ENCODE measurements around the gene LRP1.

LRP1 gene

DNA sequence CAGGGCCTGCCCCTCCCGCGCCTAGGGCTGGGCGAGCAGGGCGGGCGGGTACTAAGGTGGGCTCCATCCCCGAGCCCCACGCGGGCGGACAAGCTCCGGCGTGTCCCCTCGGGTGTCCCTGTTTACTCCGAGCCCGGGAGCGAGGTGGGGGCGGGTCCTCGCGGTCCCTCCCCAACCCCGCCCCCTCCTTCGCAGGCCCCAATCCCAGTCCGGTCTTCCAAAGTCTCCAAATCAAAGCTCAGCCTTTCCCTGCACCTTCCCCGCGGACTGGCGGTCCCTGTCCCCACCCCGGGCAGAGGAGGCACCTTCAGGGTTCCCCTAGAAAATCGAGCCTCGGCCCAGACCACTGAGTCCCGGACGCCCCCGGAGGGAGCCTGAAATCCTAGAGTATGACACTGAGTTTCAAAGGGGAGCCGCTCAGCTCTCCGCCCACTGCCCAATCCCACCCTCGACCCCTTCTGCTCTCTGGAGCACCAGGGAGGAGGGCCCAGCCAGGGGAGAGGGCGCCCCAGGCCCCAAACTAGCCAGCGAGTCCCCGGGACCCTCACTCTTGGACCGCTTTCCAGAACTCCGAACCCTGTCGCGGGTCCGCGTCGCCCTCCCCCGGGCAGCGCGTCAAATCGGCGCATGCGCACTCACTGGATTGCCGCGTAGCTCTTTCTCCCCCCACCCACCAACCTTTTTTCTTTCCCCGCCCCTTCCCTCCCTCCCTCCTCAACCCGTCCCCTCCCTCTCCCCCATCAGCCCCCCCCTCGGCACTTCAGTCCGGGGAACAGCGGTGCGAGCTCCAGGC, at the start of gene LRP1:
TSS of gene LRP1 (plus strand) at position 758 of the 793 bp plus-strand sequence. CDS start 482 bp downstream, outside the sequence.
- peak within 1 kb of the TSS; percentile 90 for H3K4me2 ChIP-seq (ENCODE audit: low read length)

DNA sequence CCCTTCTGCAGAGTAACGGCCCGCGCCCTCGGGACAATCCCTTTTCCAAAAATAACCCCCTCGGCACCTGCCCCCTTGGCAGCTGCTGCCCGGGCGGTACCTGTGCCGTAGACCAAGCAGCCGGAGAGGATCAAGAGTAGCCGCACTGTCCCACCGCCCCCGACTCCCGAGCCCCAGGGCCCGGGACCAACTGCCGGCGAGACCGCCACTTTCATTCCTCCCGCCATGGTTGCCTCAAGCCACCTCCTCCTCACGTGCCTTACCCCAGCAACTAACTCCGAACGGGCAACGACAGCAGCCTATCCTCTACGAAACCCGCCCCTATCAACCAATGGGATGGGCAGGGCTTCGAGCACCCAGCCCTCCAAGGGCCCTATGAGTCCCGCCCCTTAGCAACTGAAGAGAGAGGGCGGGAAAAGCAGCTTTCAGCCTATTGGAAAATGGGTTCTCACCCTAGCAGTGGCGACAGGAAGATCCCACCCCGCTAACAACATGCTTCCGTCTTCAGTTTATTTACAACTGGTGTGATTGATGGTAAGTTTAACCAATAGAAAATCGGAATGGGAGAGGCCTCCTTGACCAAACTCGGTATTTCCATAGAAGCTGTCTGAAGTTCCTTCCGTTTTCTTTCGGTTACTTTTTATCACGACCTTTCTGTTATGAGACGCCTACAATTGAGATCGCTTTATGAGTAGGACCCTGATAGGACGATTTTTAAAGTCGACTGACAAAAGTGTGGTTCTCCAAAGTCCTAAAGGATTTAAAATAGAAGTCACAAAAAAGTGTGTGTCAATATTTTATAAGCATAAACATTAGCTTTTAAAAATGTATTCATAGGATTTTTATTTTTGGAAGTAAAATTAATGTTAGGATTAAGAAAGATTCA, 49.5 kb upstream of the LRP1 start, which contains the start of gene NEMP1:
TSS of gene NEMP1 (minus strand) at position 273 of the 886 bp plus-strand sequence. CDS start at position 227, 46 bp downstream.
- Histone ChIP-seq H3K27me3 (ENCODE audit: control insufficient read depth, low read length) (no peaks in the 10 kb centered on the region), H3K36me3 (ENCODE audit: control insufficient read depth, low read length) (peaks cover 27% of the 10 kb centered on the region), H3F3A (ENCODE audit: control insufficient read depth, insufficient read depth) (peaks cover 10% of the 10 kb centered on the region), H4K20me1 (ENCODE audit: control insufficient read depth, insufficient read depth, low read depth, low read length) (no peaks in the 10 kb centered on the region), H3K9me3 (ENCODE audit: control insufficient read depth, insufficient read depth, low read length) (no peaks in the 10 kb centered on the region), H3K4me2 (ENCODE audit: low read length) (peak within 1 kb of the TSS; percentile 78), H3K27ac (ENCODE audit: low read depth, low read length) (peak within 1 kb of the TSS; percentile 87), H3K4me1 (ENCODE audit: control insufficient read depth, low read length) (peaks cover 37% of the 10 kb centered on the region), H3K79me2 (ENCODE audit: control insufficient read depth, low read length) (peaks cover 46% of the 10 kb centered on the region), H3K4me3 (ENCODE audit: low read length) (peak within 1 kb of the TSS; percentile 90), H3K9me2 (replicated peaks; ENCODE audit: control insufficient read depth, low read length) (no peaks in the 10 kb centered on the region)
- TF ChIP-seq, protein P1, sequence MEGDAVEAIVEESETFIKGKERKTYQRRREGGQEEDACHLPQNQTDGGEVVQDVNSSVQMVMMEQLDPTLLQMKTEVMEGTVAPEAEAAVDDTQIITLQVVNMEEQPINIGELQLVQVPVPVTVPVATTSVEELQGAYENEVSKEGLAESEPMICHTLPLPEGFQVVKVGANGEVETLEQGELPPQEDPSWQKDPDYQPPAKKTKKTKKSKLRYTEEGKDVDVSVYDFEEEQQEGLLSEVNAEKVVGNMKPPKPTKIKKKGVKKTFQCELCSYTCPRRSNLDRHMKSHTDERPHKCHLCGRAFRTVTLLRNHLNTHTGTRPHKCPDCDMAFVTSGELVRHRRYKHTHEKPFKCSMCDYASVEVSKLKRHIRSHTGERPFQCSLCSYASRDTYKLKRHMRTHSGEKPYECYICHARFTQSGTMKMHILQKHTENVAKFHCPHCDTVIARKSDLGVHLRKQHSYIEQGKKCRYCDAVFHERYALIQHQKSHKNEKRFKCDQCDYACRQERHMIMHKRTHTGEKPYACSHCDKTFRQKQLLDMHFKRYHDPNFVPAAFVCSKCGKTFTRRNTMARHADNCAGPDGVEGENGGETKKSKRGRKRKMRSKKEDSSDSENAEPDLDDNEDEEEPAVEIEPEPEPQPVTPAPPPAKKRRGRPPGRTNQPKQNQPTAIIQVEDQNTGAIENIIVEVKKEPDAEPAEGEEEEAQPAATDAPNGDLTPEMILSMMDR (IDR thresholded peaks at IDR 0.05; ENCODE audit: low read depth, low read length, poor library complexity, severe bottlenecking) = no peak
- no peak for TF ChIP-seq EZH2phosphoT487 (IDR thresholded peaks at IDR 0.05; ENCODE audit: borderline replicate concordance, low read length)

More for the DNA sequence above, at the start of gene LRP1:
- Histone ChIP-seq H3K4me1 (ENCODE audit: control insufficient read depth, low read length) (peaks cover 24% of the 10 kb centered on the region), H3K79me2 (ENCODE audit: control insufficient read depth, low read length) (no peaks in the 10 kb centered on the region), H3K36me3 (ENCODE audit: control insufficient read depth, low read length) (no peaks in the 10 kb centered on the region), H3K27ac (ENCODE audit: low read depth, low read length) (no peak within 1 kb of the TSS), H4K20me1 (ENCODE audit: control insufficient read depth, insufficient read depth, low read depth, low read length) (no peaks in the 10 kb centered on the region), H3K4me3 (ENCODE audit: low read length) (peak within 1 kb of the TSS; percentile 80), H3K27me3 (ENCODE audit: control insufficient read depth, low read length) (peaks cover 66% of the 10 kb centered on the region), H3K9me2 (replicated peaks; ENCODE audit: control insufficient read depth, low read length) (no peaks in the 10 kb centered on the region), H3K9me3 (ENCODE audit: control insufficient read depth, insufficient read depth, low read length) (peaks cover 7% of the 10 kb centered on the region; the same call in 1 of the 2 replicates), H3F3A (ENCODE audit: control insufficient read depth, insufficient read depth) (peaks cover 3% of the 10 kb centered on the region; the same call in 1 of the 2 replicates)
- no peak for TF ChIP-seq EZH2phosphoT487 (IDR thresholded peaks at IDR 0.05; ENCODE audit: borderline replicate concordance, low read length)
- TF ChIP-seq, protein P1 (IDR thresholded peaks at IDR 0.05; ENCODE audit: low read depth, low read length, poor library complexity, severe bottlenecking) = no peak

DNA sequence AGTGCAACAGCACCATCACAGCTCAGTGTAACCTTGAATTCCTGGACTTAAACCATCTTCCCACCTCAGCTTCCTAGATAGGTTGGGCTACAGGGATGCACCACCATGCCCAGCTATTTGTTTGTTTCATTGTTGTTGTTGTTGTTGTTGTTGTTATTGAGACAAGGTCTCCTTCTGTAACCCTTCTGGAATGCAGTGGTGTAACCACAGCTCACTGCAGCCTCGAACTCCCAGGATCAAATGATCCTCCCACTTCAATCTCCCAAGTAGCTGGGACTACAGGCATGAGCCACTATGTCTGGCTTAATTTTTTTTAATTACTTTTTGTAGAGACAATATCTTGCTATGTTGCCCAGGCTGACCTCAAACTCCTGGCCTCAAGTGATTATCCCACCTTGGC, 48.5 kb upstream of the LRP1 start:
- Histone ChIP-seq H3K36me3 (ENCODE audit: control insufficient read depth, low read length) (peaks cover 19% of the 10 kb centered on the region), H3K9me2 (replicated peaks; ENCODE audit: control insufficient read depth, low read length) (no peaks in the 10 kb centered on the region), H3K27me3 (ENCODE audit: control insufficient read depth, low read length) (no peaks in the 10 kb centered on the region), H4K20me1 (ENCODE audit: control insufficient read depth, insufficient read depth, low read depth, low read length) (no peaks in the 10 kb centered on the region), H3K27ac (ENCODE audit: low read depth, low read length) (peak overlapping the region; percentile 78; the same call in 1 of the 2 replicates), H3K4me2 (ENCODE audit: low read length) (peak overlapping the region; percentile 78), H3K4me3 (ENCODE audit: low read length) (0 out of 2 replicates have a peak overlapping the region, but pooled peaks have one; percentile 63), H3F3A (ENCODE audit: control insufficient read depth, insufficient read depth) (peaks cover 17% of the 10 kb centered on the region), H3K4me1 (ENCODE audit: control insufficient read depth, low read length) (peaks cover 26% of the 10 kb centered on the region), H3K9me3 (ENCODE audit: control insufficient read depth, insufficient read depth, low read length) (no peaks in the 10 kb centered on the region), H3K79me2 (ENCODE audit: control insufficient read depth, low read length) (peaks cover 35% of the 10 kb centered on the region)
- TF ChIP-seq, protein P1 (IDR thresholded peaks at IDR 0.05; ENCODE audit: low read depth, low read length, poor library complexity, severe bottlenecking) = no peak
- no peak for TF ChIP-seq EZH2phosphoT487 (IDR thresholded peaks at IDR 0.05; ENCODE audit: borderline replicate concordance, low read length)

Data from DOHH2 (cell line).